ENCODE results near the gene METRN.

The METRN gene

GRCh38 chr16:723695-724094, 8.8 kb downstream of the METRN start:
- peaks cover 8% of the 10 kb centered on the region for H3K27me3 Mint-ChIP-seq (ENCODE audit: low read depth, poor library complexity)
- H3K9me3 Mint-ChIP-seq, result no peaks in the 10 kb centered on the region
- H3K36me3 Mint-ChIP-seq (ENCODE audit: low read depth), result no peaks in the 10 kb centered on the region
- peaks cover 17% of the 10 kb centered on the region for H3K4me1 Mint-ChIP-seq
- H3K4me3 Mint-ChIP-seq, result no peak overlapping the region
- DNase-seq, result no peak
- H3K27ac Mint-ChIP-seq, result no peak overlapping the region
- TF ChIP-seq, protein P1, sequence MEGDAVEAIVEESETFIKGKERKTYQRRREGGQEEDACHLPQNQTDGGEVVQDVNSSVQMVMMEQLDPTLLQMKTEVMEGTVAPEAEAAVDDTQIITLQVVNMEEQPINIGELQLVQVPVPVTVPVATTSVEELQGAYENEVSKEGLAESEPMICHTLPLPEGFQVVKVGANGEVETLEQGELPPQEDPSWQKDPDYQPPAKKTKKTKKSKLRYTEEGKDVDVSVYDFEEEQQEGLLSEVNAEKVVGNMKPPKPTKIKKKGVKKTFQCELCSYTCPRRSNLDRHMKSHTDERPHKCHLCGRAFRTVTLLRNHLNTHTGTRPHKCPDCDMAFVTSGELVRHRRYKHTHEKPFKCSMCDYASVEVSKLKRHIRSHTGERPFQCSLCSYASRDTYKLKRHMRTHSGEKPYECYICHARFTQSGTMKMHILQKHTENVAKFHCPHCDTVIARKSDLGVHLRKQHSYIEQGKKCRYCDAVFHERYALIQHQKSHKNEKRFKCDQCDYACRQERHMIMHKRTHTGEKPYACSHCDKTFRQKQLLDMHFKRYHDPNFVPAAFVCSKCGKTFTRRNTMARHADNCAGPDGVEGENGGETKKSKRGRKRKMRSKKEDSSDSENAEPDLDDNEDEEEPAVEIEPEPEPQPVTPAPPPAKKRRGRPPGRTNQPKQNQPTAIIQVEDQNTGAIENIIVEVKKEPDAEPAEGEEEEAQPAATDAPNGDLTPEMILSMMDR (IDR thresholded peaks at IDR 0.05), result no peak

GRCh38 chr16:724188-725040, 9.5 kb downstream of the METRN start:
- no peaks in the 10 kb centered on the region for H3K36me3 Mint-ChIP-seq (ENCODE audit: low read depth)
- H3K4me3 Mint-ChIP-seq, result no peak overlapping the region
- H3K9me3 Mint-ChIP-seq, result no peaks in the 10 kb centered on the region
- no peak overlapping the region for H3K27ac Mint-ChIP-seq
- DNase-seq, result no peak
- H3K27me3 Mint-ChIP-seq (ENCODE audit: low read depth, poor library complexity), result peaks cover 12% of the 10 kb centered on the region
- H3K4me1 Mint-ChIP-seq, result peaks cover 10% of the 10 kb centered on the region
- TF ChIP-seq, protein P1 (IDR thresholded peaks at IDR 0.05), result no peak

GRCh38 chr16:725041-725376, 10.1 kb downstream of the METRN start:
- TF ChIP-seq, protein P1 (IDR thresholded peaks at IDR 0.05), result no peak
- no peak overlapping the region for H3K4me3 Mint-ChIP-seq
- no peak overlapping the region for H3K27ac Mint-ChIP-seq
- DNase-seq, result no peak
- no peaks in the 10 kb centered on the region for H3K36me3 Mint-ChIP-seq (ENCODE audit: low read depth)
- H3K9me3 Mint-ChIP-seq, result no peaks in the 10 kb centered on the region
- peaks cover 4% of the 10 kb centered on the region for H3K4me1 Mint-ChIP-seq
- peaks cover 12% of the 10 kb centered on the region for H3K27me3 Mint-ChIP-seq (ENCODE audit: low read depth, poor library complexity)

- Mint-ChIP-seq H3K4me3 (no peak overlapping the region), H3K27me3 (ENCODE audit: low read depth, poor library complexity) (peaks cover 12% of the 10 kb centered on the region), H3K36me3 (ENCODE audit: low read depth) (no peaks in the 10 kb centered on the region), H3K4me1 (no peaks in the 10 kb centered on the region), H3K9me3 (no peaks in the 10 kb centered on the region), H3K27ac (no peak overlapping the region)
- TF ChIP-seq, protein P1 (IDR thresholded peaks at IDR 0.05), result no peak
- no peak for DNase-seq
These were observed 10.7 kb downstream of the METRN start for GRCh38 chr16:725463-726187.

GRCh38 chr16:726188-726437, 11.2 kb downstream of the METRN start:
- no peaks in the 10 kb centered on the region for H3K9me3 Mint-ChIP-seq
- DNase-seq, result no peak
- H3K4me3 Mint-ChIP-seq, result peak overlapping the region; percentile 72
- H3K27ac Mint-ChIP-seq, result no peak overlapping the region
- TF ChIP-seq, protein P1 (IDR thresholded peaks at IDR 0.05), result no peak
- H3K27me3 Mint-ChIP-seq (ENCODE audit: low read depth, poor library complexity), result peaks cover 12% of the 10 kb centered on the region
- no peaks in the 10 kb centered on the region for H3K36me3 Mint-ChIP-seq (ENCODE audit: low read depth)
- no peaks in the 10 kb centered on the region for H3K4me1 Mint-ChIP-seq
